ENCODE measurements around the gene PCNX3.
A peak's percentile ranks its signal among the peaks of the same experiment; 100 is the strongest.
"Not testable (repeated sequence)": the region's sequence is repeated elsewhere in the genome, so short reads cannot be mapped to it uniquely, and the experiment has no call there.

The PCNX3 gene

GRCh38 chr11:65655570-65656332, 40.2 kb downstream of the PCNX3 start:
- DNase-seq = no peak

DNA sequence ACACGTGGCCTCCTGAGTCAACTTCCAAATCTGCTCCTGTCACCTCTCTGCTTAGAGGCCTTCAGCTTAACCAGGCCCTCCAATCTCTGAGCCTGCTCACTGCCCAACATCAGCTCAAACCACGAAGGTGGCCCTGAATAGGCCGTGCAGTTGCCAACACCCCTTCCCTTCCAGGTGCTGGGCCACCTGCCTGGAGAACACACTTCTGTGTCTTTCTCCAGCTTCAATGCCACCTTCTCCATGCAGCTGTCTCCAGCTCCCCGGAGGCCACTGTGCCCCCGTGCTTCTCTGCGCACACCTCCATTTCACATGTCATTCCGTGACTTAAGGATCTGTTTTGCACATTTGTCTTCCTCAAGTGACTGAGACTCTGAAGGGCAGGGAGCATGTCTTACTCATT, 41.9 kb downstream of the PCNX3 start:
- DNase-seq = no peak

DNA sequence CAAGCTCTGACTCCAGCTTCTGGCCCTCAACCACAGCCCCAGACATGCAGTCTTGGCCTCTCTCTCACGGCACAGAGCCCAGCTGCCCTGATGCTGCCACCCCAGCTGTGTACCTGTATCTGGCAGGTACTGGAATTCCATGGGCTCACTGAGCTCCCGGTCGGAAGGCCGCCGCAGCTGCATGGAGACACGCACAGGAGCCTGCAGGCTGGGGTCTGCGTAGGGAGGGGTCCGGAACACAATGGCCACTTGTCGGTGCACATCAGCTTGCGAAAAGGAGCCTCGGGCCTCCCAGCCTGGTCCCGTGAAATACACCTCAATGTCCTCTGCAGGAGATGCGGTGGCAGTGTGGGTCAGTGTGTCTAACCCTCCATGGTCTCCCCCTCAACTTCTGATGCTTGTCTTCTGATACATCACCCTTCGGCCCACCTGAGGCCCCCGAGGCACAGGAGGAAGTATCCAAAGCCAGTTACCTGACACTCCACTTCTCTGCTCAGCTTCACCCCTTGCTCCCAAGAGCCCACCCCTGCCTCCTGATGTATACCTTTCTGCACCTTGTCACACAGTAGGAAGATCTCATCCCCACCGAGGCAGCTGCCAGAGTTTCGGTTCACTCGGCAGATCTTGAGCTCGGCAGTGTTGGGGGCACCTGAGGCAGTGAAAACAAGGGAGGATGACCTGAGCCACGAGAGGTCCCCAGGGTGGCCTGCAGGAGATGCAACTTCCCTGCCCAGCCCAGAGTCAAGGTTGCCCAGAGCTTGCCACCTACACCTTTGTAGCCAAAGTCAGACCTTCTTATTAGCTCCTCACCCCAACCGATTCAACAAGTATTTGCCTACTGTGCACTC, 42.8 kb downstream of the PCNX3 start:
- DNase-seq = no peak

DNA sequence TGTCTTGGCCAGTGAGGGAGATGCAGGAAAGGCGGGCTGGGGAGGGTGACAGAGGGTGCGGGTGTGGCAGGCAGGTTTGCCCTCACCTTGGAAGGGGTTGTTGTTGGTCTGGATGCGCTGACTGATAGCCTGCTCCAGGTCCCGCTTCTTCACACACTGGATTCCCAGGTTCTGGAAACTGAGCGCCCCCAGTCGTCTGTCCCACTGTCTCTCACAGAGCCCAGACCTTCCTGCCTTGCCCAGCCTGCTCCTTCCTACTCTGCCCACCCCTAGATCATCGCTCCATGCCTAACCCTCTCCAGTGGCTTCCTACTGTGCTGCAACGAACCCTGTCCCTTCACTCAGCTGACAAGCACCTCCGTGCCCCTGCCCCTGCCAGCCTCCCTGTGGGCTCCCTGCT, 44.5 kb downstream of the PCNX3 start:
- DNase-seq = no peak

DNA sequence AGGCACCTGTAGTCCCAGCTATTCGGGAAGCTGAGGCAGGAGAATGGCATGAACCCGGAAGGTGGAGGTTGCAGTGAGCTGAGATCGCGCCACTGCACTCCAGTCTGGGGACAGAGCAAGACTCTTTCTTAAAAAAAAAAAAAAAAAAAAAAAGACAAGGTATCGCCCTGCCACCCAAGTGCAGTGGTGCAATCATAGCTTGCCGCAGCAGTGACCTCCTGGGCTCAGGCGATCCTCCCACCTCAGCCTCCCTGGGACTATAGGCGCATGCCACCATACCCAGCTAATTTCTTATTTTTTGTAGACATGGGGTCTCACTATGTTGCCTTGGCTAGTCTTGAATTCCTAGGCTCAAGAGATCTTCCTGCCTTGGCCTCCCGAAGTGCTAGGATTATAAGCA, 45.3 kb downstream of the PCNX3 start:
- not testable (repeated sequence) for DNase-seq

- no peak for DNase-seq
Measured at GRCh38 chr11:65661599-65662246, 46.1 kb downstream of the PCNX3 start.

GRCh38 chr11:65662247-65662798, 46.7 kb downstream of the PCNX3 start:
- DNase-seq = no peak

GRCh38 chr11:65662799-65663638, 47.4 kb downstream of the PCNX3 start, which contains the start of gene RELA:
TSS of gene RELA (minus strand) at chr11:65662916. CDS start at chr11:65662832, 84 bp downstream.
- peak; percentile 93 for DNase-seq

GRCh38 chr11:65663639-65664200, 48.1 kb downstream of the PCNX3 start:
- peak; percentile 55 for DNase-seq

GRCh38 chr11:65672180-65672860, 56.7 kb downstream of the PCNX3 start:
- DNase-seq = no peak

DNA sequence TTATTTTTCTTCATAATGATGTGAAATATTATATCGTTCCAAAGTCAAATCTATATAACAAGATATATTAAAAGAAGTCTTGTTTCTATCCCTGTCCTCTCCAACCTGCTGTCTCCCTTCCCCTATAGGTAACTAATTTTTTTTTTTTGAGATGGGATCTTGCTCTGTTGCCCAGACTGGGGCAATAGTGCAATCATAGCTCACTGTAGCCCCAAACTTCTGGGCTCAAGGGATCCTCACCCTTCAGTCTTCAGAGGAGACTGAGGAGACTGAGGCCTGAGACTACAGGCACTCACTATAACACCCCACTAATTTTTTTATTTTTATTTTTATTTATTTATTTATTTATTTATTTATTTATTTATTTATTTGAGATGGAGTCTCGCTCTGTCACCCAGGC, 57.4 kb downstream of the PCNX3 start:
- no peak for DNase-seq

DNA sequence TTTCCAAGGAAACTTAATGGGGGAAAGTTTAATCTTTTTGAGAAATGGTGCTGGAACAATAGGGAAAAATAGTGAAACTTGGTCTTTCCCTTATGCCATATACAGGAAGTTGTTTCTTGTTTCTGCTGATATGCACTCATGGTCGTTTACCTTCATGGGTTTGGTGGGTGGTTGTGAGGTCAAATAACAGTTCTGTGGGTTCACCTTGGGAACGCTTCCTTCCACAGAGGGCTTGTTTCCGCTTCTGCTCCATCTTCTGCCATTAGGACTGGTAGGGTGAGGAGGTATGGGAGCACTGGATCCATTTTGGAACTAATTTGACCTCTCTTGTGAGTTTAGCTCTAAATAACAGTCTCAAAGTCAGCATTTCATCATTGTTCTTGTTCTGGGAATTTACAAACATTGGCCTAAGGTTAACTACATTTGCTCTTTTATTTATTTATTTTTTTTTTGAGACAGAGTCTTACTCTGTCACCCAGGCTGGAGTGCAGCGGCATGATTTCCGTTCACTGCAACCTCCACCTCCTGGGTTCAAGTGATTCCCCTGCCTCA, 64.7 kb downstream of the PCNX3 start:
- no peak for DNase-seq

- DNase-seq = not testable (repeated sequence)
Measured at GRCh38 chr11:65683480-65683879, 67.9 kb downstream of the PCNX3 start.

- DNase-seq = no peak
Measured at GRCh38 chr11:65685981-65686380, 70.4 kb downstream of the PCNX3 start.

Data from CD4-positive, alpha-beta T cell treated with Interleukin-12 subunit alpha and Interleukin-12 subunit beta, for 1 hour (primary cell).